ENCODE data around the gene SLC8A3. TPM values are rescaled to one million over a fixed set of nuclear protein-coding genes. Genes with fewer than 3 reads are reported as not detected.

Gene SLC8A3
- total RNA-seq, 4 donors from 2014 or later, result 0.34 to 1.6 (median 0.73) TPM

- intact Hi-C loops (cut with DNase I; ENCODE audit: low total_unique reads), result no loop called here
- peak in 1 of 2 donors; percentile 54 for DNase-seq (ENCODE audit: low spot score in 2 of 2)
- WGBS, 2 donors, result 77 to 85% methylated on average over 5 of the region's 5 CpGs
- no peak overlapping the region for H3K4me3 ChIP-seq (ENCODE audit: low read depth, poor library complexity, severe bottlenecking)
- TF ChIP-seq CTCF (IDR thresholded peaks at IDR 0.05) (no peak), POLR2A (IDR thresholded peaks at IDR 0.05) (no peak)
These were observed 183.4 kb downstream of the SLC8A3 start for GRCh38 chr14:70005281-70005805.

DNA sequence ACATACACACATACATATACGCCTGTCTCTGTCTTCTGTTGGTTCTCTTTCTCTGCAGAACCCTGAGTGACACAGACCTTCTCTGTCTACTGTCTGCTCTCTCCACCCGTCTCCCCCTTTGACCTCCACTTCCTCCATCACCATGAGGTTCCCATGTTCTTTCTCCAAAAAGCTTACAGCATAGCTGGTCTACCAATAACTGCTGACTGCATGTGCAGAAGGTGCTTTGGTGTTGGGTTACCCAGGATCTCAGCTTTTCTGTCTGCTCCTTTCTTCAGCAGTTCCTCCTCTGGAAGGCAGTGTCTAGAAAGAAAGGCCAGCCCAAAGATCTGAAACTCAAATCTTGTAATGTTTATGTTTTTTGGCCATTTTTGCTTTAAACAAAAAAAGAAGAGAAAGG, 184.0 kb downstream of the SLC8A3 start:
- 84 to 89% methylated on average over 2 of the region's 2 CpGs for WGBS, 2 donors
- no peak for TF ChIP-seq POLR2A (IDR thresholded peaks at IDR 0.05)
- H3K4me3 ChIP-seq (ENCODE audit: low read depth, poor library complexity, severe bottlenecking), result no peak overlapping the region
- intact Hi-C loops (cut with DNase I; ENCODE audit: low total_unique reads), result no loop called here
- DNase-seq (ENCODE audit: low spot score in 2 of 2), result no peak

DNA sequence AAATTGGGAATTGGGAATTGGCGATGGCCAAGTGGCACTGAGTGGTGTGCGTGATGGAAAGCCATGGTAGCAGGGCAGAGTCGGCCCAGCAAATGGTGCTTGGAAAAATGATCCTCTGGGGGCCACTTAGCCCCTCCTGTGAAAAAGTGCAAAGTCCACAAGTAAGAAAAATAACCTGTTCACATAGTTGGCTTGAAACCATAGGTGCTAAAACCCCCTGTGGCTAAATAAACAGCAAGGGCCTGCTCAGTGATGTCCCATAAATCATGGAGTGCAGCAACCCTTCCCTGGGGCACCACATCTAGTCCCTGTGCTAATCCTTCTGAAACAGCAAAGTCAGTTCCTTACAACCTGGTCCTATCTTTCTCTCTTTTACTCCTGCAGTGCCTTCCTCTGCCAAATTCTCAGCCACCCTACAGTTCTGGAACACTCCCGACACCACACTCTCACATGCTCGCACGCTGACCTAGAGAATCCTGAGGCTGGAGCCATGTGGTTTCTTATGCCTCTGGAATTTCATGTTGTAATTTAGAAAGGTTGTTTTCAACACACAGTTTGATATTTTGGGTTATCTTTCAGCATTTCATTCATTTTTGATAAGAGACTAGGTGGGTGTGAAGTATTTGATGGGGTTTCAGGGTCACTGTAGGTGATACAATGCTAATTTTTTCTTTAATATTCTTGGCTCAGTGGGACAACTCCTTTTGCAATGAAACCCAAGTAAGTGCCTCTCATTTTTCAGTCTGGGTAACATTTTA, 186.0 kb downstream of the SLC8A3 start:
- WGBS, 2 donors, result 83 to 89% methylated on average over 6 of the region's 6 CpGs

GRCh38 chr14:70000601-70001000, 188.2 kb downstream of the SLC8A3 start:
- 84 to 87% methylated on average over 7 of the region's 7 CpGs for WGBS, 2 donors
- no peak for TF ChIP-seq POLR2A (IDR thresholded peaks at IDR 0.05)
- TF ChIP-seq CTCF (IDR thresholded peaks at IDR 0.05), result no peak
- intact Hi-C loops (cut with DNase I; ENCODE audit: low total_unique reads), result no loop called here
- no peak overlapping the region for H3K4me3 ChIP-seq (ENCODE audit: low read depth, poor library complexity, severe bottlenecking)
- peak in 1 of 2 donors; percentile 68 for DNase-seq (ENCODE audit: low spot score in 2 of 2)

More for the DNA sequence above, 186.0 kb downstream of the SLC8A3 start:
- DNase-seq (ENCODE audit: low spot score in 2 of 2), result peak in 1 of 2 donors; percentile 53
- intact Hi-C loops (cut with DNase I; ENCODE audit: low total_unique reads), result no loop called here
- H3K4me3 ChIP-seq (ENCODE audit: low read depth, poor library complexity, severe bottlenecking), result no peak overlapping the region
- TF ChIP-seq POLR2A (IDR thresholded peaks at IDR 0.05) (no peak), CTCF (IDR thresholded peaks at IDR 0.05) (no peak)

DNA sequence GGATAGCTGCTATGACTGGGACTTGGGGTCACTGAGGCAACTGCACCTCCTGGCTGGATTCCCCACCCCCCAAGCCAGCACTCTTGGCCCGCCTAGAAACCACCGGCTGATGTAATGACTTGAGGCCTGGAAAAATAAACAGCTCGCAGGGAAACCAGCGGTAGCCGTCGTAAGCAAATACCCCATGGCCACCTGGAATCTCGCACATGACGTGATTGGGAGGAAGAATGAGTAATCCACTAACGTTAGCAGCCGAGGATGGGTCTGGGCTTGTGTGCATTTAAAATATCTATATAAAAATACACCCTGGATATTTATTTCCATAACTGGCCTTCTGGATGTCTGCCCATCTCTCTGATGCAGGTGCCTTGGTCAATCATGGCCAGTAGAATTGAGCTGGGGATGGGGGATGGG, 189.5 kb downstream of the SLC8A3 start:
- 61 to 64% methylated on average over 10 of the region's 10 CpGs for WGBS, 2 donors
- intact Hi-C loops (cut with DNase I; ENCODE audit: low total_unique reads), result no loop called here
- no peak overlapping the region for H3K4me3 ChIP-seq (ENCODE audit: low read depth, poor library complexity, severe bottlenecking)
- DNase-seq (ENCODE audit: low spot score in 2 of 2), result peak in 1 of 2 donors; percentile 32
- TF ChIP-seq CTCF (IDR thresholded peaks at IDR 0.05) (no peak), POLR2A (IDR thresholded peaks at IDR 0.05) (no peak)

DNA sequence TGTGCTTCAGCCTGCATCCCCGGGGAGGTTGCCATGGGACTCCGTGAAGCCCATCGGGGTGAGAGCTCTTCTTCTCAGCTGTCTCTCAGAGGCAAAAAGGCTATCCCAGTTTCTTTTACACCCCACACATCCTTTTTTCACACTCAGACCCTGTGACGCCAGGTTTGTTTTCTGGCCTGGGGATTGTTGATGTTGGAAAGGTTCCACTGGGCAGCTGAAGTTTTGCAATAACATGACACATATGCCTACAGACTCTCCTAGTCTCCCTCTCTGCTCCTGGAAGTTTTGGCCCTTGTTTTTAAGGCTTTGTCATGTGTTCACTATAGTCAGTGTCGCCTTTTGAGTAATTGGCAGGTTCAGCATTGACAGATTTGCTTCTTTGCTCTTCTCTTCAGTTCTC, 190.9 kb downstream of the SLC8A3 start:
- intact Hi-C loops (cut with DNase I; ENCODE audit: low total_unique reads), result no loop called here
- TF ChIP-seq CTCF (IDR thresholded peaks at IDR 0.05) (no peak), POLR2A (IDR thresholded peaks at IDR 0.05) (no peak)
- WGBS, 2 donors, result 79 to 86% methylated on average over 5 of the region's 5 CpGs
- DNase-seq (ENCODE audit: low spot score in 2 of 2), result peak in 1 of 2 donors; percentile 48
- no peak overlapping the region for H3K4me3 ChIP-seq (ENCODE audit: low read depth, poor library complexity, severe bottlenecking)
